Measurements from ENCODE around the gene KDM5B. TPM values are rescaled to one million over a fixed set of nuclear protein-coding genes. Genes with fewer than 3 reads are reported as not detected.

The KDM5B gene
- total RNA-seq, 2 experiments from 2014 or later: 74.7 to 84.7 TPM

DNA sequence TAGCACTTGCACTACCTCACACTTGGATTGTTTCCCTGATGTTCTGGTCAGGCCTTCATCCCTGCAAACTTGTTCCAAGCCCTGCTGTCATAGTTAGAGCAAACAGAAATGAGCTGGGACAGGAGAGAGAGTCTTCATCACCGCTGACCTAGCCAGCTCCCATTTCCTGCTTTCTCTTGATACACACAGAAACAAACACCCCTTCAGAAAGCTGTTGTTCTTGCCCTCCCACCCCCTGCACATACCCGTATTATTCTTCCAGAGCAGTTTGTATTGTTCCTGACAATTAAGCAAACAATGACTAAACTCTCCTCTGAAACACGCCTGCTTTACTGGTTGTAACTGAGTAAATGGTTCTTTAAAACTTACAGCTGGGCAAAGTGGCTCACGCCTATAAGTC is 95.1 kb downstream of the KDM5B start:
- TF ChIP-seq, protein P1, sequence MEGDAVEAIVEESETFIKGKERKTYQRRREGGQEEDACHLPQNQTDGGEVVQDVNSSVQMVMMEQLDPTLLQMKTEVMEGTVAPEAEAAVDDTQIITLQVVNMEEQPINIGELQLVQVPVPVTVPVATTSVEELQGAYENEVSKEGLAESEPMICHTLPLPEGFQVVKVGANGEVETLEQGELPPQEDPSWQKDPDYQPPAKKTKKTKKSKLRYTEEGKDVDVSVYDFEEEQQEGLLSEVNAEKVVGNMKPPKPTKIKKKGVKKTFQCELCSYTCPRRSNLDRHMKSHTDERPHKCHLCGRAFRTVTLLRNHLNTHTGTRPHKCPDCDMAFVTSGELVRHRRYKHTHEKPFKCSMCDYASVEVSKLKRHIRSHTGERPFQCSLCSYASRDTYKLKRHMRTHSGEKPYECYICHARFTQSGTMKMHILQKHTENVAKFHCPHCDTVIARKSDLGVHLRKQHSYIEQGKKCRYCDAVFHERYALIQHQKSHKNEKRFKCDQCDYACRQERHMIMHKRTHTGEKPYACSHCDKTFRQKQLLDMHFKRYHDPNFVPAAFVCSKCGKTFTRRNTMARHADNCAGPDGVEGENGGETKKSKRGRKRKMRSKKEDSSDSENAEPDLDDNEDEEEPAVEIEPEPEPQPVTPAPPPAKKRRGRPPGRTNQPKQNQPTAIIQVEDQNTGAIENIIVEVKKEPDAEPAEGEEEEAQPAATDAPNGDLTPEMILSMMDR (IDR thresholded peaks at IDR 0.05): no peak
- H3K4me1 ChIP-seq (ENCODE audit: insufficient read depth, low read length): peaks cover 10% of the 10 kb centered on the region
- no peaks in the 10 kb centered on the region for H3K4me1 Mint-ChIP-seq (ENCODE audit: low read depth)
- H3K4me3 Mint-ChIP-seq: no peak overlapping the region
- no peaks in the 10 kb centered on the region for H3K36me3 ChIP-seq (ENCODE audit: insufficient read depth, low read length)
- H3K36me3 Mint-ChIP-seq (ENCODE audit: low read depth): no peaks in the 10 kb centered on the region
- H3K27me3 ChIP-seq (ENCODE audit: control insufficient read depth in 1 of 2, insufficient read depth in 2 of 2, low read length in 2 of 2): peaks cover 39 to 52% of the 10 kb centered on the region in 2 experiments
- ATAC-seq (ENCODE audit: poor library complexity) (no peak), DNase-seq (no peak)
- peaks cover 42% of the 10 kb centered on the region for H3K27me3 Mint-ChIP-seq
- H3K27ac Mint-ChIP-seq: no peak overlapping the region
- H3K4me3 ChIP-seq (ENCODE audit: low read length): no peak overlapping the region
- intact Hi-C loops (cut with DNase I, micrococcal nuclease): loop anchor here in 1 of 2 experiments (10.0 kb wide), 1 partner anchor 218 kb away; no protein-coding TSS in a partner anchor
- ChIA-PET POLR2A (no interaction called here), CTCF (no interaction called here)
- H3K27ac ChIP-seq (ENCODE audit: low read depth in 1 of 2, low read length in 2 of 2): no peak overlapping the region
- H3K9me3 ChIP-seq (ENCODE audit: control insufficient read depth in 1 of 2, insufficient read depth in 1 of 2, low read length in 2 of 2): peaks cover 0 to 7% of the 10 kb centered on the region in 2 experiments
- H3K9me3 Mint-ChIP-seq: no peaks in the 10 kb centered on the region

DNA sequence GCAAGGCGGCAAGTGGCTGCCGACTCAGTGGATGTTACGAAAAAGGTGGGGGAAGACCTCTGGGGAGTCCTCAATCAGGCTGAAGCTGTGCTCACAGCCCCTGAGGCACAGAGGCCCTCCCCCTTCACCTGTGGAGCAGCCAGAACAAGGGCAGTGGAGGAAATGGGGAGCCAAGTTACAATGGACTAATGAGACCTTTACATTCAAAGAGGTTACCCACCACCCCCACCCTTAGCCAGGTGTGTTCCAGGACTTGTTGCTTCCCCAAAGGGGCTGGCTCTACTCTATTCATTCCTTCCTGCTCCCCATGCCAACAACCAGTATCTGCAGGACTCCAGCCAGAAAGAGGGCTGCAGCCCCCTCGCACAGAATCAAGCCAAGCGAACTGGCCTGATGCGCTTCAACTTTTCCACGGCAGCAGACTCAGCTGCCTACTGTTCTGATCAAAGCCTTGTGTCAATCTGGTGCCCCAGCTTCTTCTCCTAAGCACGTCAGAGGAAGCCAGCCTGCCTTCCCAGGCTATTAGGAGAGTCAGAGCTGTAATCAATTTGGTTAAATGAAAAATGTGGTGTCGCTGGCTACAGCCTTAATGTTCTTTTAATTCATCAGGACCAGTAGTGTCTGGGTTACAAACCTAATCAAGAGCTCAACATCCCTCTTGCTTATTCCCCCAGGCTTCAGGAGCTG is 96.1 kb downstream of the KDM5B start:
- POLR2A ChIA-PET: no interaction called here
- no peak overlapping the region for H3K27ac ChIP-seq (ENCODE audit: low read depth in 1 of 2, low read length in 2 of 2)
- TF ChIP-seq, protein P1 (IDR thresholded peaks at IDR 0.05): no peak
- peaks cover 0 to 11% of the 10 kb centered on the region in 2 experiments for H3K9me3 ChIP-seq (ENCODE audit: control insufficient read depth in 1 of 2, insufficient read depth in 1 of 2, low read length in 2 of 2)
- H3K4me3 ChIP-seq (ENCODE audit: low read length): no peak overlapping the region
- peaks cover 47 to 57% of the 10 kb centered on the region in 2 experiments for H3K27me3 ChIP-seq (ENCODE audit: control insufficient read depth in 1 of 2, insufficient read depth in 2 of 2, low read length in 2 of 2)
- no peaks in the 10 kb centered on the region for H3K9me3 Mint-ChIP-seq
- intact Hi-C loops (cut with DNase I, micrococcal nuclease): loop anchor here in 1 of 2 experiments (10.0 kb wide), 1 partner anchor 217 kb away; no protein-coding TSS in a partner anchor
- H3K4me3 Mint-ChIP-seq: no peak overlapping the region
- H3K36me3 ChIP-seq (ENCODE audit: insufficient read depth, low read length): no peaks in the 10 kb centered on the region
- CTCF ChIA-PET: no interaction called here
- H3K27ac Mint-ChIP-seq: no peak overlapping the region
- no peaks in the 10 kb centered on the region for H3K4me1 Mint-ChIP-seq (ENCODE audit: low read depth)
- no peak for DNase-seq
- H3K4me1 ChIP-seq (ENCODE audit: insufficient read depth, low read length): peaks cover 10% of the 10 kb centered on the region
- no peaks in the 10 kb centered on the region for H3K36me3 Mint-ChIP-seq (ENCODE audit: low read depth)
- no peak for ATAC-seq (ENCODE audit: poor library complexity)
- H3K27me3 Mint-ChIP-seq: peaks cover 53% of the 10 kb centered on the region

DNA sequence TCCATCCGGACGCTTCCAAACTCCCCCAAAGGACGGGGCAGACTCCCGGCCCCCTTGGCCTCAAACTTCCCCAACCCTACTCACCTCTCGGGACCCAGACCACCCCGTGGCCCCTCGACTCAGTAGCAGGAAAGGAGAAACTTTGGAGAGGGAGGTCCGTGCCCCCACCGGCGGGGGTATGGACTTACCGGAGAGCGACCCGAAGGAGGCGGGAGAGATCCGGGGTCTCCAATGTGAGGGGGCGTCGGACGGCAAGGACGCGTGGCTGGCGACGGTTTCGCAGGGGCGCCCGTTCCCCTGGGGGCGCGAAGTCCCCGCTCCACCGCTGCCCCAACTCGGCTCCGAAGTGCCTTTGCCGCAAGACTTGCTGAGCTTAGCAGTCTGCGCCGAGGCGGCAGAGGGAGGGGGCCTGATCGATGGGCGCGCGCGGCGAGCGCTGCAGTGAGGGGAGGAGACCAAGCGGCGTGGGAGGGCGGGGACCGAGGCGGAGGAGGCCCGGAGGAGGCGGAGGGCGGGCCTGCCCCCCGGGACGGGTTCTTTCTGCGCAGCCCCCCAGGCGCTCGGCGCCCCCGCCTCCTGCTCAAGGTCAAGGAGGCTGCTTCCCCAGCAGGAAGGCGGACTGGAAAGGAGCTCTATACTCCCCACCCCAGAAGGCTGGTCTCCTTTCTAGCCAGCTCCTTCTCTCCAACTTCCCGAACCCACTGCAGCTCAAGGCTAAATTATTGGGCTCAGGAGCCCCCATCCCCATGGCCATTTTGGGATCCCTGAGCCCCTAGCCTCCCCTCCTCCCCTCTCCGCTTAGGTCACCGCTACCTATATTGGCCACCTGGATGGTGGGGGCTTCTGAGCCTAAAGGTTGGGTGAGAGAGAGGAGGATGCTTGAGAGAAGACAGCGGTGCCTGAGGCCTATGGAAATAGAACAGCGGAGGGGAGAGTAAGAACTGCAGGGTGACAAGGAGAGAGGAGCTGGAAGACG is 97.9 kb downstream of the KDM5B start, which contains the start of gene SYT2:
Gene SYT2, minus strand, starts transcription at position 385 of the 976 bp plus-strand sequence. CDS start 104,682 bp downstream, outside the sequence.
- no peak within 1 kb of the TSS for H3K4me3 ChIP-seq (ENCODE audit: low read length)
- peaks cover 50 to 63% of the 10 kb centered on the region in 2 experiments for H3K27me3 ChIP-seq (ENCODE audit: control insufficient read depth in 1 of 2, insufficient read depth in 2 of 2, low read length in 2 of 2)
- no peak for ATAC-seq (ENCODE audit: poor library complexity)
- H3K27me3 Mint-ChIP-seq: peaks cover 70% of the 10 kb centered on the region
- H3K9me3 ChIP-seq (ENCODE audit: control insufficient read depth in 1 of 2, insufficient read depth in 1 of 2, low read length in 2 of 2): peaks cover 0 to 11% of the 10 kb centered on the region in 2 experiments
- peak in 3 of 14 experiments; percentile 3 to 14 (median 13) for DNase-seq
- H3K4me1 ChIP-seq (ENCODE audit: insufficient read depth, low read length): peaks cover 10% of the 10 kb centered on the region
- H3K27ac Mint-ChIP-seq: no peak within 1 kb of the TSS
- TF ChIP-seq, protein P1 (IDR thresholded peaks at IDR 0.05): no peak
- ChIA-PET CTCF (no interaction called here), POLR2A (interaction anchor here (0.6 kb wide), 1 partner anchor 111 kb away, joined by 3 read pairs; no protein-coding TSS in a partner anchor)
- H3K36me3 Mint-ChIP-seq (ENCODE audit: low read depth): no peaks in the 10 kb centered on the region
- no peaks in the 10 kb centered on the region for H3K36me3 ChIP-seq (ENCODE audit: insufficient read depth, low read length)
- no peaks in the 10 kb centered on the region for H3K4me1 Mint-ChIP-seq (ENCODE audit: low read depth)
- no peak within 1 kb of the TSS for H3K27ac ChIP-seq (ENCODE audit: low read depth in 1 of 2, low read length in 2 of 2)
- no peaks in the 10 kb centered on the region for H3K9me3 Mint-ChIP-seq
- intact Hi-C loops (cut with DNase I, micrococcal nuclease): loop anchor here in 1 of 2 experiments (10.0 kb wide), 1 partner anchor 216 kb away; no protein-coding TSS in a partner anchor
- H3K4me3 Mint-ChIP-seq: no peak within 1 kb of the TSS

Measured in CD4-positive, alpha-beta T cell (primary cell).